Brain microvascular endothelial cell (primary cell): Measurements from ENCODE around the gene NRF1.

ENCODE experiments used
- DNase-seq: peaks from one replicate; pipeline ENCODE4 v3.0.0-alpha.2; 2020
- H3K27ac ChIP-seq: fragments of 250-450 bp; sonication (Bioruptor Pico); 2 replicates; pipeline ENCODE4 v1.5.1; 2020; ENCODE audit warnings: mild to moderate bottlenecking, moderate library complexity
- H3K27me3 ChIP-seq: fragments of 250-450 bp; sonication (Bioruptor Pico); replicated peaks from 2 replicates; pipeline ENCODE4 v1.5.1; 2020; ENCODE audit warnings: mild to moderate bottlenecking
- H3K36me3 ChIP-seq: fragments of 250-450 bp; sonication (Bioruptor Pico); replicated peaks from 2 replicates; pipeline ENCODE4 v1.5.1; 2020; ENCODE audit warnings: mild to moderate bottlenecking
- H3K4me3 ChIP-seq: 2 replicates; pipeline ENCODE4 v1.5.1; 2011; ENCODE audit warnings: low read depth, mild to moderate bottlenecking, control low read depth, low read length, moderate library complexity
- CTCF ChIP-seq: IDR thresholded peaks from 2 replicates; pipeline ENCODE4 v1.5.1; 2011; ENCODE audit warnings: low read depth, mild to moderate bottlenecking, moderate library complexity, low read length, control low read depth, inconsistent platforms; ENCODE audit errors: missing control alignments
- in situ Hi-C: cut with HindIII; loops from 2 replicates; pipeline ENCODE4 v1.10.0; 2017; ENCODE audit warnings: low sequenced_read_pairs, low pct_ligation_motif_present

The NRF1 gene

GRCh38 chr7:129617178-129617577 lies 5.7 kb downstream of the NRF1 start:
- Histone ChIP-seq H3K27me3 (no peaks in the 10 kb centered on the region), H3K4me3 (no peak overlapping the region), H3K36me3 (no peaks in the 10 kb centered on the region), H3K27ac (no peak overlapping the region)
- no peak for DNase-seq
- in situ Hi-C loops, result no loop called here
- TF ChIP-seq CTCF, result no peak

GRCh38 chr7:129617652-129618051 lies 6.1 kb downstream of the NRF1 start:
- Histone ChIP-seq H3K27ac (no peak overlapping the region), H3K36me3 (no peaks in the 10 kb centered on the region), H3K4me3 (no peak overlapping the region), H3K27me3 (no peaks in the 10 kb centered on the region)
- TF ChIP-seq CTCF, result no peak
- no peak for DNase-seq
- in situ Hi-C loops, result no loop called here

GRCh38 chr7:129626896-129627295 lies 15.4 kb downstream of the NRF1 start:
- H3K36me3 ChIP-seq, result no peaks in the 10 kb centered on the region
- H3K27ac ChIP-seq, result no peak overlapping the region
- DNase-seq, result no peak
- no peak overlapping the region for H3K4me3 ChIP-seq
- no peak for TF ChIP-seq CTCF
- in situ Hi-C loops, result no loop called here
- H3K27me3 ChIP-seq, result no peaks in the 10 kb centered on the region

- no peaks in the 10 kb centered on the region for H3K36me3 ChIP-seq
- H3K27ac ChIP-seq, result no peak overlapping the region
- no peak for DNase-seq
- TF ChIP-seq CTCF, result no peak
- no peak overlapping the region for H3K4me3 ChIP-seq
- H3K27me3 ChIP-seq, result no peaks in the 10 kb centered on the region
- in situ Hi-C loops, result no loop called here
Measured at GRCh38 chr7:129630341-129630740, 18.8 kb downstream of the NRF1 start.

- Histone ChIP-seq H3K27ac (no peak overlapping the region), H3K4me3 (no peak overlapping the region), H3K27me3 (no peaks in the 10 kb centered on the region), H3K36me3 (no peaks in the 10 kb centered on the region)
- in situ Hi-C loops, result no loop called here
- DNase-seq, result no peak
- no peak for TF ChIP-seq CTCF
Measured at GRCh38 chr7:129634361-129635034, 23.0 kb downstream of the NRF1 start.
